ENCODE results near the gene LINGO1. TPM values are rescaled to one million over a fixed set of nuclear protein-coding genes. Genes with fewer than 3 reads are reported as not detected.

Gene LINGO1
- polyA plus RNA-seq, 1 of the 3 experiments (the other 2 are of a cell fraction): 0.56 TPM

DNA sequence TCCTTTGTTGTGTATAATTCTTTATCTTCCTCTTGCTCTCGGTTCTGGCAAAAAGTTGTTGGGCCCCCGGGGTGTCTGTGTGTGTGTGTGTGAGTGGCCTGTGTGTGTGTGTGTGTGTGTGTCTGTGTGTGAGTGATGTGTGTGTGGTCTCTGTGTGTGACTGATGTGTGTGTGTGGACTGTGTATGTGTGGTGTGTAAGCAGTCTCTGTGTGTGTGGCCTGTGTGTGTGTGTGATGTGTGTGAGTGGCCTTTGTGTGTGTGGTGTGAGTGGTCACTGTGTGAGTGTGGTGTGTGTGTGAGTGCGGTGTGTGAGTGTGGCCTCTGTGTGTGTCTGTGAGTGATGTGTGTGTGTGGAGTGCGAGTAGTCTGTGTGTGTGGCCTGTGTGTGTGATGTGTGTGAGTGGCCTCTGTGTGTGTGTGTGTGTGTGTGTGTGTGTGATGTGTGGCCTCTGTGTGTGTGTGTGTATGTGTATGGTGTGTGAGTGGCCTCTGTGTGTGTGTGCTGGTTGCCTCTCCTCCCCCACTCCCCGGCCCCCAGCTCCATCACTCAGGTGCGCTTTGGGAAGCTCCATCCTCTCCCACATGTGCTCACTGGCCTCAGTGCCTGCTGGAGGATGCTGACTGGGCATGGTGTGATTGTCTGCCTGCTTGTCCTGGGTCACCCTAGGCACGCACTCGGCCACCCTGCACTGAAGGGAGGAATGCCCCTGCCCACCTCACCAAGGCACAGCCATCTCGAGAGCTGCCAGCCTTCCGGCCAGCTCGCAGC, 8.8 kb downstream of the LINGO1 start:
- Histone ChIP-seq H3K4me3 (ENCODE audit: low read depth in 2 of 2, low read length in 1 of 2) (no peak overlapping the region), H3K4me2 (no peak overlapping the region), H3K9me3 (no peaks in the 10 kb centered on the region), H2AFZ (ENCODE audit: low read depth) (no peak overlapping the region), H3K36me3 (replicated peaks in 1 of 2; ENCODE audit: control insufficient read depth in 1 of 2, insufficient read depth in 2 of 2, low read length in 1 of 2) (no peaks in the 10 kb centered on the region), H3K27me3 (ENCODE audit: insufficient read depth) (0 out of 2 replicates have a peak, but pooled peaks cover 2% of the 10 kb centered on the region), H3K9ac (no peak overlapping the region), H3K4me1 (ENCODE audit: control insufficient read depth in 1 of 2, insufficient read depth in 2 of 2, low read depth in 1 of 2, low read length in 1 of 2) (peaks cover 0 to 35% of the 10 kb centered on the region in 2 experiments; a peak in 1 of 4 replicates), H3K9me2 (no peaks in the 10 kb centered on the region), H4K20me1 (ENCODE audit: insufficient read depth) (no peaks in the 10 kb centered on the region), H3F3A (replicated peaks; ENCODE audit: insufficient read depth) (no peaks in the 10 kb centered on the region), H3K79me2 (ENCODE audit: insufficient read depth) (no peaks in the 10 kb centered on the region), H3K27ac (ENCODE audit: low read depth in 2 of 2, low read length in 1 of 2) (no peak overlapping the region)
- TF ChIP-seq CHD2 (IDR thresholded peaks at IDR 0.05; ENCODE audit: low read length, partially characterized antibody) (no peak), TAF1 (IDR thresholded peaks at IDR 0.05; ENCODE audit: borderline replicate concordance, low read depth, low read length) (no peak), RXRA (IDR thresholded peaks at IDR 0.05; ENCODE audit: borderline replicate concordance, low read depth) (no peak), SIN3A (IDR thresholded peaks at IDR 0.05; ENCODE audit: borderline replicate concordance, low read depth, low read length) (no peak), NRF1 (IDR thresholded peaks at IDR 0.05; ENCODE audit: low read depth, low read length) (no peak), GABPA (IDR thresholded peaks at IDR 0.05; ENCODE audit: low read depth) (no peak), POLR2AphosphoS5 (IDR thresholded peaks at IDR 0.05; ENCODE audit: low read depth, low read length) (no peak), RAD21 (IDR thresholded peaks at IDR 0.05; ENCODE audit: low read length) (no peak), FOSL2 (IDR thresholded peaks at IDR 0.05; ENCODE audit: borderline replicate concordance, low read depth) (no peak)
- TF ChIP-seq, protein P1, sequence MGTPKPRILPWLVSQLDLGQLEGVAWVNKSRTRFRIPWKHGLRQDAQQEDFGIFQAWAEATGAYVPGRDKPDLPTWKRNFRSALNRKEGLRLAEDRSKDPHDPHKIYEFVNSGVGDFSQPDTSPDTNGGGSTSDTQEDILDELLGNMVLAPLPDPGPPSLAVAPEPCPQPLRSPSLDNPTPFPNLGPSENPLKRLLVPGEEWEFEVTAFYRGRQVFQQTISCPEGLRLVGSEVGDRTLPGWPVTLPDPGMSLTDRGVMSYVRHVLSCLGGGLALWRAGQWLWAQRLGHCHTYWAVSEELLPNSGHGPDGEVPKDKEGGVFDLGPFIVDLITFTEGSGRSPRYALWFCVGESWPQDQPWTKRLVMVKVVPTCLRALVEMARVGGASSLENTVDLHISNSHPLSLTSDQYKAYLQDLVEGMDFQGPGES (IDR thresholded peaks at IDR 0.05; ENCODE audit: low read depth, low read length): no peak
- TF ChIP-seq, protein P2, sequence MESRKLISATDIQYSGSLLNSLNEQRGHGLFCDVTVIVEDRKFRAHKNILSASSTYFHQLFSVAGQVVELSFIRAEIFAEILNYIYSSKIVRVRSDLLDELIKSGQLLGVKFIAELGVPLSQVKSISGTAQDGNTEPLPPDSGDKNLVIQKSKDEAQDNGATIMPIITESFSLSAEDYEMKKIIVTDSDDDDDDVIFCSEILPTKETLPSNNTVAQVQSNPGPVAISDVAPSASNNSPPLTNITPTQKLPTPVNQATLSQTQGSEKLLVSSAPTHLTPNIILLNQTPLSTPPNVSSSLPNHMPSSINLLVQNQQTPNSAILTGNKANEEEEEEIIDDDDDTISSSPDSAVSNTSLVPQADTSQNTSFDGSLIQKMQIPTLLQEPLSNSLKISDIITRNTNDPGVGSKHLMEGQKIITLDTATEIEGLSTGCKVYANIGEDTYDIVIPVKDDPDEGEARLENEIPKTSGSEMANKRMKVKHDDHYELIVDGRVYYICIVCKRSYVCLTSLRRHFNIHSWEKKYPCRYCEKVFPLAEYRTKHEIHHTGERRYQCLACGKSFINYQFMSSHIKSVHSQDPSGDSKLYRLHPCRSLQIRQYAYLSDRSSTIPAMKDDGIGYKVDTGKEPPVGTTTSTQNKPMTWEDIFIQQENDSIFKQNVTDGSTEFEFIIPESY (IDR thresholded peaks at IDR 0.05; ENCODE audit: borderline replicate concordance, low read depth): no peak
- ChIA-PET CTCF (interaction anchor here (2.0 to 15.7 kb wide), 3 partner anchors 7 to 200 kb away, joined by 6 to 458 read pairs (median 36); partner anchors contain the start of gene LINGO1), POLR2A (no interaction called here)
- peak; percentile 47 for DNase-seq
- 85% methylated on average over 7 of the region's 11 CpGs for WGBS (ENCODE audit: low lambda C conversion rate)

Measured in SK-N-SH (cell line).